HFF-Myc (cell line): Measurements from ENCODE around the gene BANF1.
A peak's percentile ranks its signal among the peaks of the same experiment; 100 is the strongest.

Experiments
- DNase-seq: peaks from one replicate; pipeline ENCODE4 v3.0.0-alpha.2; 2011; ENCODE audit warnings: low read depth; ENCODE audit errors: extremely low read depth
- H3K4me3 ChIP-seq: replicated peaks from 2 replicates; pipeline ENCODE4 v1.5.1; 2011; ENCODE audit warnings: low read depth, mild to moderate bottlenecking, control low read depth, low read length
- TF ChIP-seq, protein P1 (sequence below): IDR thresholded peaks from 2 replicates; pipeline ENCODE4 v1.5.1; 2012; ENCODE audit warnings: mild to moderate bottlenecking, low read depth, low read length, control low read depth; ENCODE audit errors: missing control alignments

BANF1 gene

DNA sequence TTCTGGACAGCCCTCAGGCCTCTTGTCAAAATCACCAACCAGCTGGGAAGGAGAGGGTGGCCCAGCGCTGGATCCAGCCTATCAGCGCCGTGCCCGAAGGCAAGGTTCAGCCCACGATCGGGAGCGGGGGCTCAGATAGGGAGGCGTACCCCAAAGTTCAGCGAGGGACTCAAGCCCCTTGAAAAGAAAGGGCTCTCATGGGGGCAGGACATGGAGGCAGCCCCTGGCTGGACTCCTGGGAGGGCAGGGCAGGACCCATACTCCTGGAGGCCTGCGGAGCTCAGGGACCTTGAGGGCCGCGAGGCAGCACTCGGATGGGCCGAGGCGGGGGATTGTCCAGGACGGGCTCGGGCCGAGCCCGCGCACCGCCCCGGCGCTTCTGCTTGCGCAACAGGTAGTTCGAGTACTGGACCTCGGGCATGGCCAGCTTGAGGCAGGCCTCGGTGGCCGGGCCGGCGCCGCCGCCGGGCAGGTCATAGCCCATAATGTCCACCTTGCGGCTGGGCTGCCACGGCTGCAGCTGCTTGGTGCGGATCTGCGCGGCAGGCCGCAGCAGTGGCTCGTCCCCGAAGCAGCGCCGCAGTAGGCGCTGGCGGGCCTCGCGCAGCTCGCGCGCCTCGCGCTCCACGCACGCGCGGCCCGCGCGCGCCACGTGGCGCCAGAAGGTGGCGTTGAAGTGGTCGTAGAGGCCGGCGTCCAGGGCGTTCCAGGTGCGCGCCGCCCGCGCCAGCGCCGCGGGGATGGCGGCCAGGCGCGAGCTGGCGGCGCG lies 40.1 kb downstream of the BANF1 start:
- DNase-seq, result no peak
- no peak overlapping the region for H3K4me3 ChIP-seq
- TF ChIP-seq, protein P1, sequence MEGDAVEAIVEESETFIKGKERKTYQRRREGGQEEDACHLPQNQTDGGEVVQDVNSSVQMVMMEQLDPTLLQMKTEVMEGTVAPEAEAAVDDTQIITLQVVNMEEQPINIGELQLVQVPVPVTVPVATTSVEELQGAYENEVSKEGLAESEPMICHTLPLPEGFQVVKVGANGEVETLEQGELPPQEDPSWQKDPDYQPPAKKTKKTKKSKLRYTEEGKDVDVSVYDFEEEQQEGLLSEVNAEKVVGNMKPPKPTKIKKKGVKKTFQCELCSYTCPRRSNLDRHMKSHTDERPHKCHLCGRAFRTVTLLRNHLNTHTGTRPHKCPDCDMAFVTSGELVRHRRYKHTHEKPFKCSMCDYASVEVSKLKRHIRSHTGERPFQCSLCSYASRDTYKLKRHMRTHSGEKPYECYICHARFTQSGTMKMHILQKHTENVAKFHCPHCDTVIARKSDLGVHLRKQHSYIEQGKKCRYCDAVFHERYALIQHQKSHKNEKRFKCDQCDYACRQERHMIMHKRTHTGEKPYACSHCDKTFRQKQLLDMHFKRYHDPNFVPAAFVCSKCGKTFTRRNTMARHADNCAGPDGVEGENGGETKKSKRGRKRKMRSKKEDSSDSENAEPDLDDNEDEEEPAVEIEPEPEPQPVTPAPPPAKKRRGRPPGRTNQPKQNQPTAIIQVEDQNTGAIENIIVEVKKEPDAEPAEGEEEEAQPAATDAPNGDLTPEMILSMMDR, result no peak

DNA sequence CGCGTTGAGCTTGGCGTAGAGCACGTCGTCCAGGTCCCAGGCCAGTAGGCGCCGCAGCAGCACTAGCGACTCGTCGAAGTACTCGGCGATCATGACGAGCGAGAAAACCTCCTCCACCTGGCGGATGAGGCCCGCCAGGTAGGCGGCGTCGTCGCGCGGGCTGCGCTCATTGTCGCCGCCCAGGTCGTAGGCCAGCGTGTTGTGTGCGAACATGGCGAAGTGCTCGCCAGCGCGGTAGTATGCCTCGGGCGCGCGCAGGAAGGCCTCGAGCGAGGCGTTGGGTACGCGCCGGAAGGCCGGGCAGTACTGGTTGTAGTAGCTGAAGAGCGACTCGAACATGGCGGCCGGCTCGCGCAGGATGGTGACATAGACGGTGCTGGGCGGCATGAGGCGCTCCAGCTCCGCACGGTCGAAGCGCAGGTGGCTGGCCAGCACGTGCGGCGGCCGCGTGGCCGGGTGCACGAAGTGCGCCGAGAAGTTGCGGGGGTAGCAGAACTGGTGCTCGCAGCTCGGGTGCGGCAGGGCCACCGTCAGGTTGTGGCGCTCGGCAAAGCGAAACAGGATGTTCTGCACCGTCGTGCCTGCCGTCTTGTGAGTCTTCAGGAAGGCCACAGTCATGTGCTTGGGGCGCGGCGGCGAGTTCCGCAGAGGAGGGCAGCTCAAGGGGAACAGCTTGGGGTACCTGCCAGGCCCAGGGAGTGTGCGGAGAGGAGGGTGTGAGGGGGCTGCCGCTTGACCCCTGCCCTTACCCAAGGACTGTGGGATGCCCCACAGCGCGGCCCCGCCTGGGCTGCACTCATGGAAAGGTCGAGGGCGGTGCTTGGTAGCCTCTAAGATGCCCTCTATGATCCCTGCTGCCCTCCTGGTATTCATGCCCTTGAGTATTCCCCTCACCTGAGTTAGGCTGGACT lies 40.9 kb downstream of the BANF1 start:
- DNase-seq, result no peak
- H3K4me3 ChIP-seq, result no peak overlapping the region
- TF ChIP-seq, protein P1, result no peak

DNA sequence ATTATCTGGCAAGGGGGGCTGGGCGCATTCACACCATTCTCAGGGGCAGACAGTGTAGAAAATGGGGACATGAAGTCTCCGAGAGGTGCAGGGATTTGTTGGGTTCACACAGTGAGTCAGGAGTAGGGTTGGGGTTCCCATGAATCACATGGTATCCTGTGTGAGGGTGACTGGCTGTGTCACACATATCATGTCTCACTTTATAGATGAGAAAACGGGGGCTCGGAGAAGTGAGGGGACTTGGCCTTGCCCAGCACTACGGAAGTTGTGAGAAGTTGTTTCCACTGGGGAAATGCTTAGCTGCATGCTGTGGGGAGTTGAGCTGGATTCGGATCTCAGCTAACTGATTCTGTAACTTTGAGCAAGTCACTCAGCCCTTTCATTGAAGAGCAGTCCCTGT lies 42.5 kb downstream of the BANF1 start:
- TF ChIP-seq, protein P1, result no peak
- no peak for DNase-seq
- no peak overlapping the region for H3K4me3 ChIP-seq

DNA sequence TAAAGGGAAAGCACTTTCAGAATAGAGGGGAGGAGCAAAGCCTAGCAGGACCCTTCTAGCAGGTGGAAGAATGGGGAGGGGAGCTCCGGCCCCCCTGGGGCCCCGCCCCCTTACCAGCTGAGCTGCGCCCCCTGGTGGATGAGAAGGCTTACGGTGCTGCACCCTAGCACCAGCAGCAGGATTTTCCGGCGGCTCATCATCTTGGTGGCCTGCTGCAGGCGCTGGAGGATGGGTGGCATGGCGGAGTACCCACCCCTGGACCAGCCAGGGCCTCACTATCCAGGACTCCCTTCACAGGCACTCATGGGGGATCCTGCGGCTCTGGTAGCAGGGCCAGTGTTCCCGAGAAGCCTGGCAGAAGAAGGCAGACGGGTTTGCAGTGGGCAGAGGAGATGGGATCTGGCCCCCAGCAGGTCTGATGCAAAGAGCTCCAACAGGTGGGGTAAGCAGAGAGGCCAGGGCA lies 42.9 kb downstream of the BANF1 start:
- no peak for DNase-seq
- H3K4me3 ChIP-seq, result no peak overlapping the region
- TF ChIP-seq, protein P1, result peak; percentile 96

DNA sequence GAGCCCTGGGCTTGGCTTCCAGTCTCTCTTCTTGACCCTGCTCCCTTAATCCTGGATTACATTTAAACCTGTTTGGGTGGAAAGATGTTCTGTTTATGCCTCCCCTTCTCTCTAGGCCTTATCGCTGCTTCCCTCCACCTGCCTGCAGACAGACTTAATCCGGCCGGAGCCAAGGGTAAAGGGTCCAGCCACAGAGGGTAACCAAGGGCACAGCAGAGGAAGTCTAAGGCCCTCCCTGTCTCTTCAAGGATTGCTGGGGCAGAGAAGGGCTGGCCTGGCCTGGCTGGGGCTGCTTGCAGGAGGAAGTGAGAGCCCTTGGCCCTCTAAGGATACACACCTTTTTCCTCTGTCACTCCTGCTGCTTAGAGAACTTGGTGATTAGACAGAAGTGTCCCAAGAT lies 44.6 kb downstream of the BANF1 start:
- TF ChIP-seq, protein P1, result no peak
- no peak for DNase-seq

DNA sequence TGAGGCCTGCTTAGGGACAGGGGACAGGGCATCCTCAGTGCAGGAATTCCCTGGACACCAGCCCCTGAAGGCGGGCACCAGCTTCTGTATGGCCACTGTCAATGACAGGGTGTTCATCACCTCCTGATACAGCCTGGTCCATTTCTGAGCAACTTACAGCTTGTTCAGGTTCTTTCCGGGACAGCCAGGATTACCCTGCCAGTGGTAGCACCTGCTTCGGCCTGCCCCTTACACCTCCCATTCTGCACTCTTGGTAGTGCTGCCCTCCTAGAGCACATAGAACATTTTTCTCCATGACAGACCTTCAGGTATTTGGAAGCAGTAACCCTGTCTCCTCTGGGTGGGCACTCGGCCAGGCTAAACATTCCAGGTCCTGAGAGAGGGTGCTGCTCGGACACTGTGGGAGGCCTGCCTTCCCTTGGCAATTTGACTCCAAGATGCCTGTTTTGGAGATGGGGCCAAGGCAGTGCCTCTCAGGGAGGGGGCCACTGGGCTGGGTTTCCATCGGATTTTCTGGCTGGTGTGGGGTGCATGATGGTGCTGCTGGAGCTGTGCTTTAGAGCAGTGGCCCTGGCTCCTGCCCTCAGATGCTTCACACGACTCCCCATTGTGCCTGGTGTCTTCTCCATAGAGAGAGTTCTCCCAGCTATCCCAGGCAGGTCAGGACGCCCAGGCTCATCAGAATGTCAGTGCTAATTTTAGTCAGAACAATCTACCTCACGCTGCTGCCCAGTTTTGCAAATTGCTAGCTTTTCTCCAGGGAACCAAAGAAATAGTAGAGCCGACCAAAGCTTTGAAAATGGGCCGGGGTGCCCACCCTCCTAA lies 45.5 kb downstream of the BANF1 start:
- no peak for DNase-seq
- TF ChIP-seq, protein P1, result no peak
- no peak overlapping the region for H3K4me3 ChIP-seq

More for the DNA sequence above, 44.6 kb downstream of the BANF1 start:
- H3K4me3 ChIP-seq, result no peak overlapping the region
